PC-9 (cell line): ENCODE measurements around the gene SLC6A19. TPM values are rescaled to one million over a fixed set of nuclear protein-coding genes. Genes with fewer than 3 reads are reported as not detected.

ENCODE experiments used
- BruUV-seq: library from RNA; stranded (reverse); fragments of 400-500 nt; replicated peaks from 2 replicates; lab custom pipeline; 2021; lab: Mats Ljungman, UMichigan
- CTCF ChIA-PET: fragments of 300-600 bp; sonication (Branson Sonifier 250); formaldehyde crosslinking; loops from one replicate; lab custom pipeline; 2022; ENCODE audit warnings: antibody characterized with exemption; lab: Charles Lee
- POLR2A ChIA-PET: fragments of 300-600 bp; sonication (Branson Sonifier 250); formaldehyde crosslinking; loops from one replicate; lab custom pipeline; 2022; ENCODE audit warnings: antibody characterized with exemption; ENCODE audit not compliant: unreplicated experiment; lab: Charles Lee
- DNase-seq, 2 experiments: peaks; one replicate each; pipeline versions ENCODE4 v3.0.0 to v3.0.0-alpha.2; 2015 to 2022; ENCODE audit warnings: mixed read lengths in 1 of 2
- H2AFZ ChIP-seq: fragments of 200-600 bp; sonication (generic); 2 replicates; pipeline ENCODE4 v1.8.1; 2017; ENCODE audit warnings: antibody characterized with exemption
- H3F3A ChIP-seq: fragments of 200-600 bp; sonication (generic); 2 replicates; pipeline ENCODE4 v1.8.1; 2017; ENCODE audit warnings: antibody characterized with exemption, mild to moderate bottlenecking, low read depth; ENCODE audit not compliant: insufficient read depth
- H3K27ac ChIP-seq: fragments of 200-600 bp; sonication (generic); 2 replicates; pipeline ENCODE4 v1.6.1; 2016; ENCODE audit warnings: mixed run types
- H3K27me3 ChIP-seq: fragments of 200-600 bp; sonication (generic); 2 replicates; pipeline ENCODE4 v1.6.1; 2016; ENCODE audit warnings: low read depth, mixed run types; ENCODE audit not compliant: insufficient read depth
- H3K36me3 ChIP-seq: fragments of 200-600 bp; sonication (generic); 2 replicates; pipeline ENCODE4 v1.6.1; 2016; ENCODE audit warnings: low read depth, mixed run types
- H3K4me1 ChIP-seq: fragments of 200-600 bp; sonication (generic); replicated peaks from 2 replicates; pipeline ENCODE4 v1.6.1; 2016; ENCODE audit warnings: mixed run types; ENCODE audit not compliant: insufficient read depth
- H3K4me2 ChIP-seq: fragments of 200-600 bp; sonication (generic); 2 replicates; pipeline ENCODE4 v1.6.1; 2017; ENCODE audit warnings: mixed run types
- H3K4me3 ChIP-seq: fragments of 200-600 bp; sonication (generic); 2 replicates; pipeline ENCODE4 v1.6.1; 2016; ENCODE audit warnings: mixed run types
- H3K79me2 ChIP-seq: fragments of 200-600 bp; sonication (generic); 2 replicates; pipeline ENCODE4 v1.6.1; 2017; ENCODE audit warnings: low read depth, mixed run types
- H3K9me2 ChIP-seq: fragments of 200-600 bp; sonication (generic); 2 replicates; pipeline ENCODE4 v1.8.1; 2017; ENCODE audit warnings: mild to moderate bottlenecking; ENCODE audit not compliant: insufficient read depth
- H3K9me3 ChIP-seq: fragments of 200-600 bp; sonication (generic); 2 replicates; pipeline ENCODE4 v1.8.1; 2016; ENCODE audit warnings: low read depth; ENCODE audit not compliant: insufficient read depth
- H4K20me1 ChIP-seq: fragments of 200-600 bp; sonication (generic); 2 replicates; pipeline ENCODE4 v1.8.1; 2017; ENCODE audit not compliant: insufficient read depth
- EZH2 ChIP-seq: fragments of 200-600 bp; sonication (generic); IDR thresholded peaks from 2 replicates; pipeline ENCODE4 v1.8.0; 2017; ENCODE audit warnings: antibody characterized with exemption, low read depth
- intact Hi-C: fragments of 100-400 bp; cut with micrococcal nuclease; formaldehyde crosslinking; loops from one replicate; pipeline ENCODE4 v1.10.0; 2022; ENCODE audit not compliant: unreplicated experiment
- total RNA-seq: library from RNA; stranded (reverse); gene quantifications from 2 replicates; pipeline ENCODE4 v1.2.3, GENCODE V29; 2021
- TF ChIP-seq, protein P1 (sequence below): fragments of 200-600 bp; sonication (generic); conservative IDR thresholded peaks from 2 replicates; pipeline ENCODE4 v1.6.1; 2017; ENCODE audit warnings: mixed run types, antibody characterized with exemption, mild to moderate bottlenecking, moderate library complexity

The SLC6A19 gene
- total RNA-seq, 1 experiment from 2014 or later, result not detected

DNA sequence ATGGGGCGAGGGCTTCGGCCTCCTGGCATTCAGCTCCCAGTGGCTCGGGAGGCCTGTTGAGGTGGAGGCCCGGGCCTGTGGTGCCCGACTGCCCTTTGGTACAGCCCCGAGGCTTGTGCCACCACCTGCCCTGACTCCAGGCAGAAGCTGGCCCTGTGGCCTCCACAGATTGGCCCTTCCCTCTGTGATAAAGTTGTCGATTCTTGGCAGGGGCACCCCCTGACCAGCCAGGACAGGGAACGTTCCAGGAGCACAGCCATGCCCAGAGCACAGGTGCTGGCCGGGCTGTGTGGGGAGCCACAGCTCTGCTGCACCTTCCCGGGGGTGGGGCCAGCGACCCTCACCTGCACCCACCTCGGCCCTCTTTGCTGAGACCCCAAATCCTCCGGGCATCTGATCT is 56.4 kb downstream of the SLC6A19 start:
- 0 out of 2 replicates have a peak, but pooled peaks cover 5% of the 10 kb centered on the region for H4K20me1 ChIP-seq
- no peak overlapping the region for H3K27ac ChIP-seq
- H3F3A ChIP-seq, result no peaks in the 10 kb centered on the region
- DNase-seq, result no peak
- H3K9me2 ChIP-seq, result no peaks in the 10 kb centered on the region
- TF ChIP-seq EZH2, result no peak
- TF ChIP-seq, protein P1, sequence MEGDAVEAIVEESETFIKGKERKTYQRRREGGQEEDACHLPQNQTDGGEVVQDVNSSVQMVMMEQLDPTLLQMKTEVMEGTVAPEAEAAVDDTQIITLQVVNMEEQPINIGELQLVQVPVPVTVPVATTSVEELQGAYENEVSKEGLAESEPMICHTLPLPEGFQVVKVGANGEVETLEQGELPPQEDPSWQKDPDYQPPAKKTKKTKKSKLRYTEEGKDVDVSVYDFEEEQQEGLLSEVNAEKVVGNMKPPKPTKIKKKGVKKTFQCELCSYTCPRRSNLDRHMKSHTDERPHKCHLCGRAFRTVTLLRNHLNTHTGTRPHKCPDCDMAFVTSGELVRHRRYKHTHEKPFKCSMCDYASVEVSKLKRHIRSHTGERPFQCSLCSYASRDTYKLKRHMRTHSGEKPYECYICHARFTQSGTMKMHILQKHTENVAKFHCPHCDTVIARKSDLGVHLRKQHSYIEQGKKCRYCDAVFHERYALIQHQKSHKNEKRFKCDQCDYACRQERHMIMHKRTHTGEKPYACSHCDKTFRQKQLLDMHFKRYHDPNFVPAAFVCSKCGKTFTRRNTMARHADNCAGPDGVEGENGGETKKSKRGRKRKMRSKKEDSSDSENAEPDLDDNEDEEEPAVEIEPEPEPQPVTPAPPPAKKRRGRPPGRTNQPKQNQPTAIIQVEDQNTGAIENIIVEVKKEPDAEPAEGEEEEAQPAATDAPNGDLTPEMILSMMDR, result no peak
- no TSS peak for BruUV-seq
- H3K4me1 ChIP-seq, result no peaks in the 10 kb centered on the region
- no peaks in the 10 kb centered on the region for H3K9me3 ChIP-seq
- 0 out of 2 replicates have a peak, but pooled peaks cover 4% of the 10 kb centered on the region for H3K27me3 ChIP-seq
- no peak overlapping the region for H3K4me2 ChIP-seq
- H3K79me2 ChIP-seq, result no peaks in the 10 kb centered on the region
- intact Hi-C loops, result no loop called here
- H2AFZ ChIP-seq, result no peak overlapping the region
- POLR2A ChIA-PET, result no interaction called here
- CTCF ChIA-PET, result no interaction called here
- no peak overlapping the region for H3K4me3 ChIP-seq
- H3K36me3 ChIP-seq, result no peaks in the 10 kb centered on the region

DNA sequence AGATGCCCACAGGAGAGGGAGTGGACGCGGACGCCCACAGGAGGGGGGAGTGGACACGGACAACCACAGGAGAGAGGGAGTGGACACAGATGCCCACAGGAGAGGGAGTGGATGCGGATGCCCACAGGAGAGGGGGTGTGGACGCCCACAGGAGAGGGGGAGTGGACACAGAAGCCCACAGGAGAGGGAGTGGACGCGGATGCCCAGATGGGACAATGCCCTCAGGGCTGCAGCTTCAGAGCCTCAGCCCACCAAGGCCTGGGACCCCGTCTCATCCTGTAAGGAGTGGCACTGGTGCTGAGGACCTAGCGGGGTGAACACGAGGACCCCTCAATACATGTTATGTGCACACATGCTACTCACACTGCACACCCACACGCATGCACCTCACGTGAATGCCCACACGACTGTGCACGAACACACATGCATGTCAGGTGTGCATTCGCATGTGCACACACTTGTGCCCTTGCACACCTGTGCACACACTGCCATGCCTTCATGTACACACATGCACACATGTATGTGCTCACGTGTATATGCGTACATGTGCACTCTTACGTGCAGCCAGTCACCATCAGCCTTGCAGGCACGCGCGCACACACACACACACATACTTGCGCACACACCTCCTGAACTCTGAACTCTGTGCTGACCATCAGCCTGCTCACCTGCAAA is 58.5 kb downstream of the SLC6A19 start:
- H3K36me3 ChIP-seq, result no peaks in the 10 kb centered on the region
- intact Hi-C loops, result no loop called here
- no peak overlapping the region for H2AFZ ChIP-seq
- POLR2A ChIA-PET, result no interaction called here
- BruUV-seq, result no TSS peak
- no peaks in the 10 kb centered on the region for H3K9me2 ChIP-seq
- TF ChIP-seq EZH2, result no peak
- TF ChIP-seq, protein P1, result no peak
- no peaks in the 10 kb centered on the region for H3F3A ChIP-seq
- no peak overlapping the region for H3K4me3 ChIP-seq
- no peak for DNase-seq
- no peak overlapping the region for H3K27ac ChIP-seq
- CTCF ChIA-PET, result no interaction called here
- H3K4me1 ChIP-seq, result no peaks in the 10 kb centered on the region
- H3K27me3 ChIP-seq, result no peaks in the 10 kb centered on the region
- no peaks in the 10 kb centered on the region for H3K79me2 ChIP-seq
- no peaks in the 10 kb centered on the region for H4K20me1 ChIP-seq
- H3K9me3 ChIP-seq, result no peaks in the 10 kb centered on the region
- no peak overlapping the region for H3K4me2 ChIP-seq

DNA sequence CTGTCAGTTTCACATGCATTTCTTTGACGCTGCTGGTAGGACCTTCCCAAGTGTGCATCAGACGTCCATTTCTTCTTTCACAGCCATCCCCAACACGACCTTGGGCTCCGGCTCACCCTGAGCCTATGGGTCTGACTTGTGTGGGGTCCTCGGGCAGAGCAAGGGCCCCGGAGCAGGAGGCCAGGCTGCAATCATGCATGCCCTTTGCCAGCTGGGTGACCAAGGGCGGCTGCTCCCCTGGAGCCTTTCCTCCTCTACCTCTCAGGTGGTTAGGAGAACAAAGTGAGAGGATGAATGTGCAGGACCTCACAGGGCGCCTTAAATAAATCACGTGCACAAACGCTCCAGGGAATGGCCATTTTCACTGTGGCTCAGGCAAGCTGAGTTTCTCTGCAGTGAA is 60.2 kb downstream of the SLC6A19 start:
- TF ChIP-seq, protein P1, result no peak
- TF ChIP-seq EZH2, result no peak
- BruUV-seq, result no TSS peak
- no peak overlapping the region for H3K27ac ChIP-seq

More for the DNA sequence above, 60.2 kb downstream of the SLC6A19 start:
- no peaks in the 10 kb centered on the region for H3K4me1 ChIP-seq
- H3K4me3 ChIP-seq, result no peak overlapping the region
- ChIA-PET CTCF (no interaction called here), POLR2A (no interaction called here)
- no peaks in the 10 kb centered on the region for H3K79me2 ChIP-seq
- no peaks in the 10 kb centered on the region for H3K9me2 ChIP-seq
- DNase-seq, result no peak
- H3K9me3 ChIP-seq, result no peaks in the 10 kb centered on the region
- H3K4me2 ChIP-seq, result no peak overlapping the region
- intact Hi-C loops, result no loop called here
- H3K36me3 ChIP-seq, result no peaks in the 10 kb centered on the region
- H2AFZ ChIP-seq, result no peak overlapping the region
- no peaks in the 10 kb centered on the region for H4K20me1 ChIP-seq
- H3F3A ChIP-seq, result no peaks in the 10 kb centered on the region
- 0 out of 2 replicates have a peak, but pooled peaks cover 5% of the 10 kb centered on the region for H3K27me3 ChIP-seq
